HCT116 (cell line): ENCODE measurements around the gene CDC42SE2. TPM values are rescaled to one million over a fixed set of nuclear protein-coding genes. Genes with fewer than 3 reads are reported as not detected.
"Not testable (repeated sequence)": the region's sequence is repeated elsewhere in the genome, so short reads cannot be mapped to it uniquely, and the experiment has no call there.

Source experiments
- ATAC-seq: fragments of 200-7000 bp; cut with Tn5 transposase; 2 replicates; pipeline ENCODE4 v1.9.1; 2020; ENCODE audit warnings: mild to moderate bottlenecking, moderate library complexity
- BruUV-seq: library from RNA; stranded (reverse); fragments of 400-500 nt; replicated peaks from 2 replicates; lab custom pipeline; 2021; lab: Mats Ljungman, UMichigan
- CTCF ChIA-PET: fragments of 300-600 bp; sonication (Branson Sonifier 250); formaldehyde crosslinking; loops from one replicate; lab custom pipeline; 2021; ENCODE audit warnings: antibody characterized with exemption; lab: Charles Lee
- POLR2A ChIA-PET: fragments of 300-600, 350-600 bp; sonication (Branson Sonifier 250); formaldehyde crosslinking; loops from one replicate; lab custom pipeline; 2021; ENCODE audit warnings: antibody characterized with exemption; lab: Charles Lee
- RAD21 ChIA-PET, 2 experiments: fragments of 300-600 bp; sonication (Branson Sonifier 250); formaldehyde crosslinking; loops; one replicate each; lab custom pipeline; 2023; ENCODE audit warnings: low total read pairs in 2 of 2; ENCODE audit not compliant: uncharacterized antibody in 2 of 2, unreplicated experiment in 2 of 2, low non-redundant PET in 1 of 2; lab: Charles Lee
- DNase-seq: peaks from one replicate; pipeline ENCODE4 v3.0.0-alpha.2; 2010; ENCODE audit warnings: low read depth, low spot score
- H2AFZ ChIP-seq: fragments of 200-600 bp; shearing (Covaris generic), sonication (generic); 2 replicates; pipeline ENCODE4 v1.6.1; 2017; ENCODE audit warnings: low read depth, mixed run types, mixed read lengths, antibody characterized with exemption, low read length; ENCODE audit not compliant: poor library complexity, severe bottlenecking
- H3K27ac ChIP-seq: 2 replicates; pipeline ENCODE4 v1.5.1; 2012; ENCODE audit warnings: low read depth, low read length
- H3K27me3 ChIP-seq: fragments of 200-600 bp; sonication (generic); 2 replicates; pipeline ENCODE4 v1.6.1; 2016; ENCODE audit warnings: mixed run types, low read length, mixed read lengths; ENCODE audit not compliant: insufficient read depth
- H3K36me3 ChIP-seq, 2 experiments: fragments of 200-500 bp in 1 of 2; fragments of 200-600 bp in 1 of 2; sonication (Bioruptor generic) in 1 of 2; sonication (generic) in 1 of 2; 2 replicates each; pipeline versions ENCODE4 v1.5.1 to v1.6.1; 2014 to 2016; ENCODE audit warnings: low read length in 2 of 2, inconsistent platforms in 1 of 2, mixed read lengths in 1 of 2, mixed run types in 1 of 2; ENCODE audit not compliant: insufficient read depth in 2 of 2, control insufficient read depth in 1 of 2
- H3K4me1 ChIP-seq, 2 experiments: fragments of 200-600 bp in 1 of 2; sonication (generic) in 1 of 2; 2 replicates each; pipeline versions ENCODE4 v1.5.1 to v1.6.1; 2012 to 2017; ENCODE audit warnings: low read length in 2 of 2, inconsistent platforms in 1 of 2, mild to moderate bottlenecking in 1 of 2, mixed read lengths in 1 of 2, mixed run types in 1 of 2, moderate library complexity in 1 of 2; ENCODE audit not compliant: insufficient read depth in 2 of 2, control insufficient read depth in 1 of 2
- H3K4me2 ChIP-seq: fragments of 200-600 bp; sonication (generic); 2 replicates; pipeline ENCODE4 v1.6.1; 2017; ENCODE audit warnings: mixed run types, low read length, mixed read lengths
- H3K4me3 ChIP-seq, 2 experiments: fragments of 200-600 bp in 1 of 2; sonication (generic) in 1 of 2; replicated peaks in 1 of 2; 2 replicates each; pipeline ENCODE4 v1.5.1; 2011 to 2016; ENCODE audit warnings: low read length in 2 of 2, control low read depth in 1 of 2, low read depth in 1 of 2, mild to moderate bottlenecking in 1 of 2, mixed read lengths in 1 of 2, mixed run types in 1 of 2
- H3K79me2 ChIP-seq: fragments of 200-600 bp; sonication (generic); 2 replicates; pipeline ENCODE4 v1.6.1; 2017; ENCODE audit warnings: mild to moderate bottlenecking, mixed run types, low read length, moderate library complexity, mixed read lengths; ENCODE audit not compliant: insufficient read depth
- H3K9ac ChIP-seq: fragments of 200-600 bp; sonication (generic); 2 replicates; pipeline ENCODE4 v1.6.1; 2016; ENCODE audit warnings: low read length, mixed read lengths
- H3K9me2 ChIP-seq: fragments of 200-600 bp; sonication (generic), shearing (Covaris generic); 2 replicates; pipeline ENCODE4 v1.6.1; 2017; ENCODE audit warnings: mixed run types, mild to moderate bottlenecking, moderate library complexity; ENCODE audit not compliant: insufficient read depth
- H3K9me3 ChIP-seq, 2 experiments: fragments of 200-500 bp in 1 of 2; fragments of 200-600 bp in 1 of 2; sonication (Bioruptor generic) in 1 of 2; sonication (generic) in 1 of 2; 2 replicates each; pipeline ENCODE4 v1.6.1; 2014 to 2017; ENCODE audit warnings: low read length in 2 of 2, mixed read lengths in 2 of 2, inconsistent platforms in 1 of 2, low read depth in 1 of 2, mild to moderate bottlenecking in 1 of 2, mixed run types in 1 of 2, moderate library complexity in 1 of 2; ENCODE audit not compliant: control insufficient read depth in 1 of 2, insufficient read depth in 1 of 2
- H4K20me1 ChIP-seq: fragments of 200-600 bp; sonication (generic), shearing (Covaris generic); 2 replicates; pipeline ENCODE4 v1.6.1; 2017; ENCODE audit warnings: mixed run types, mild to moderate bottlenecking, moderate library complexity; ENCODE audit not compliant: insufficient read depth
- ELF1 ChIP-seq: IDR thresholded peaks from 2 replicates; pipeline ENCODE4 v1.6.1; 2012; ENCODE audit warnings: low read depth, borderline replicate concordance
- MAX ChIP-seq: IDR thresholded peaks from 2 replicates; pipeline ENCODE4 v1.6.1; 2012
- POLR2AphosphoS5 ChIP-seq: IDR thresholded peaks from 2 replicates; pipeline ENCODE4 v1.6.1; 2011; ENCODE audit warnings: mild to moderate bottlenecking, low read depth, low read length, moderate library complexity
- REST ChIP-seq: IDR thresholded peaks from 2 replicates; pipeline ENCODE4 v1.6.1; 2012; ENCODE audit warnings: low read depth
- TCF7L2 ChIP-seq: IDR thresholded peaks from 2 replicates; pipeline ENCODE4 v1.7.0; 2011; ENCODE audit warnings: borderline replicate concordance, inconsistent platforms; ENCODE audit not compliant: insufficient read depth, insufficient read length; ENCODE audit errors: extremely low read depth
- ZFX ChIP-seq: fragments of 450-650 bp; IDR thresholded peaks from 2 replicates; pipeline ENCODE4 v1.6.1; 2017
- intact Hi-C: fragments of 100-400 bp; cut with micrococcal nuclease; formaldehyde crosslinking; loops from 2 replicates; pipeline ENCODE4 v1.10.0; 2022
- total RNA-seq: library from RNA; stranded (reverse); gene quantifications from one replicate; pipeline ENCODE4 v1.2.1, GENCODE V29; 2021; ENCODE audit not compliant: unreplicated experiment

CDC42SE2 gene
- total RNA-seq, 1 experiment from 2014 or later: 27.0 TPM

GRCh38 chr5:131396015-131396414, 132.2 kb downstream of the CDC42SE2 start:
- no peaks in the 10 kb centered on the region for H4K20me1 ChIP-seq
- TF ChIP-seq REST (no peak), ZFX (no peak)
- TF ChIP-seq, all 23 proteins: peak for 0
- H3K27me3 ChIP-seq: no peaks in the 10 kb centered on the region
- H3K36me3 ChIP-seq: peaks cover 9 to 26% of the 10 kb centered on the region in 2 experiments; a peak in 3 of 4 replicates
- H2AFZ ChIP-seq: no peak overlapping the region
- H3K9me3 ChIP-seq: no peaks in the 10 kb centered on the region
- H3K4me3 ChIP-seq: no peak overlapping the region
- H3K4me2 ChIP-seq: no peak overlapping the region
- no peaks in the 10 kb centered on the region for H3K79me2 ChIP-seq
- ChIA-PET RAD21 (no interaction called here), CTCF (no interaction called here), POLR2A (no interaction called here)
- DNase-seq: no peak
- intact Hi-C loops: no loop called here
- ATAC-seq: no peak
- no peak overlapping the region for H3K27ac ChIP-seq
- no peaks in the 10 kb centered on the region for H3K9me2 ChIP-seq
- no peaks in the 10 kb centered on the region for H3K4me1 ChIP-seq
- no TSS peak for BruUV-seq
- no peak overlapping the region for H3K9ac ChIP-seq

- no peak for ATAC-seq
- Histone ChIP-seq H3K4me3 (no peak overlapping the region), H3K27ac (no peak overlapping the region)
- CTCF ChIA-PET: no interaction called here
- TF ChIP-seq ELF1: no peak
- no peak for TF ChIP-seq MAX
- TF ChIP-seq POLR2AphosphoS5: no peak
- TF ChIP-seq TCF7L2: no peak
- TF ChIP-seq, all 23 proteins: peak for 0
- Histone ChIP-seq H3K9ac (no peak overlapping the region), H2AFZ (no peak overlapping the region), H3K4me2 (no peak overlapping the region), H3K9me3 (no peaks in the 10 kb centered on the region), H3K27me3 (no peaks in the 10 kb centered on the region), H3K79me2 (no peaks in the 10 kb centered on the region), H3K4me1 (no peaks in the 10 kb centered on the region), H3K36me3 (peaks cover 7 to 26% of the 10 kb centered on the region in 2 experiments; a peak in 3 of 4 replicates), H4K20me1 (no peaks in the 10 kb centered on the region), H3K9me2 (no peaks in the 10 kb centered on the region)
- BruUV-seq: no TSS peak
- intact Hi-C loops: no loop called here
- ChIA-PET RAD21 (no interaction called here), POLR2A (no interaction called here)
- DNase-seq: no peak
Measured at GRCh38 chr5:131396630-131397273, 132.9 kb downstream of the CDC42SE2 start.

- BruUV-seq, DNase-seq, RAD21 ChIA-PET, H3K9me2 ChIP-seq, CTCF ChIA-PET, H3K79me2 ChIP-seq, H2AFZ ChIP-seq, intact Hi-C loops, H3K4me1 ChIP-seq, POLR2A ChIA-PET, H3K9ac ChIP-seq, H3K9me3 ChIP-seq, H3K27me3 ChIP-seq, H4K20me1 ChIP-seq, ATAC-seq, H3K27ac ChIP-seq, H3K4me2 ChIP-seq, H3K4me3 ChIP-seq: not testable (repeated sequence)
- peaks cover 6 to 15% of the 10 kb centered on the region in 2 experiments; a peak in 2 of 4 replicates for H3K36me3 ChIP-seq
Measured at GRCh38 chr5:131399007-131399406, 135.2 kb downstream of the CDC42SE2 start.
